Gastroesophageal sphincter (tissue), 4 donors: ENCODE results near the gene KATNIP. TPM values are rescaled to one million over a fixed set of nuclear protein-coding genes. Genes with fewer than 3 reads are reported as not detected.

Source experiments
- ATAC-seq: fragments of 150-250 bp; one replicate; pipeline ENCODE4 v1.9.1; 2016; ENCODE audit warnings: mild to moderate bottlenecking, moderate library complexity
- H3K27ac ChIP-seq, 4 donors: fragments of 200-600 bp; sonication (generic) in 3 of 4; 1 replicate in 3 of 4; 2 replicates in 1 of 4; pipeline ENCODE4 v1.5.1; 2016 to 2019
- H3K27me3 ChIP-seq: fragments of 200-600 bp; sonication (generic); one replicate; pipeline ENCODE4 v1.5.1; 2019
- H3K36me3 ChIP-seq, 2 donors: fragments of 200-600 bp; sonication (generic); one replicate each; pipeline ENCODE4 v1.5.1; 2019; ENCODE audit warnings: control low read depth in 1 of 2
- H3K4me1 ChIP-seq, 3 donors: fragments of 200-600 bp; sonication (generic); 1 replicate in 2 of 3; 2 replicates in 1 of 3; pipeline ENCODE4 v1.5.1; 2016 to 2019; ENCODE audit warnings: control low read depth in 2 of 3
- H3K4me3 ChIP-seq, 2 donors: fragments of 200-600 bp; sonication (generic); one replicate each; pipeline ENCODE4 v1.5.1; 2019; ENCODE audit warnings: mild to moderate bottlenecking in 1 of 2, moderate library complexity in 1 of 2
- H3K9me3 ChIP-seq, 3 donors: fragments of 200-600 bp; sonication (generic); one replicate each; pipeline ENCODE4 v1.5.1; 2017 to 2019; ENCODE audit warnings: control low read depth in 2 of 3
- CTCF ChIP-seq, 4 experiments: fragments of 200-600 bp in 2 of 4; fragments of 450-650 bp in 2 of 4; sonication (generic) in 1 of 4; IDR thresholded peaks; one replicate each; pipeline ENCODE4 v1.5.1; 2017 to 2019; ENCODE audit warnings: antibody characterized with exemption in 4 of 4, mild to moderate bottlenecking in 2 of 4, moderate library complexity in 2 of 4
- EP300 ChIP-seq: sonication (generic); formaldehyde crosslinking; IDR thresholded peaks from one replicate; pipeline ENCODE4 v1.6.1; 2017; ENCODE audit warnings: antibody characterized with exemption, mild to moderate bottlenecking
- POLR2A ChIP-seq, 2 donors: fragments of 450-650 bp; IDR thresholded peaks; one replicate each; pipeline ENCODE4 v1.6.1; 2017; ENCODE audit warnings: antibody characterized with exemption in 2 of 2, mild to moderate bottlenecking in 2 of 2, moderate library complexity in 1 of 2
- POLR2AphosphoS5 ChIP-seq: sonication (generic); formaldehyde crosslinking; IDR thresholded peaks from one replicate; pipeline ENCODE4 v1.6.1; 2017; ENCODE audit warnings: antibody characterized with exemption
- WGBS, 2 donors: methylation state at CpG; one replicate each; pipeline ENCODE4 v1.1.5; 2018; ENCODE audit warnings: low coverage in 1 of 2; 5-methylcytosine and 5-hydroxymethylcytosine counted together
- total RNA-seq, 4 donors: library from RNA; depleted of rRNA; stranded (reverse); fragments of >200 nt; gene quantifications; one replicate each; pipeline ENCODE4 v1.1.0, GENCODE V29; 2016

Gene KATNIP
- total RNA-seq, 4 donors from 2014 or later = 8.1 to 20.3 (median 18.3) TPM

- no peak overlapping the region for H3K4me3 ChIP-seq
- peaks cover 3 to 89% of the 10 kb centered on the region in 2 donors for H3K36me3 ChIP-seq
- H3K27ac ChIP-seq = no peak overlapping the region
- ATAC-seq = no peak
- H3K9me3 ChIP-seq = peaks cover 0 to 10% (median 0%) of the 10 kb centered on the region in 3 donors
- H3K27me3 ChIP-seq = no peaks in the 10 kb centered on the region
- peaks cover 0 to 6% (median 3%) of the 10 kb centered on the region in 3 donors for H3K4me1 ChIP-seq
- no peak for TF ChIP-seq POLR2AphosphoS5
- TF ChIP-seq EP300 = no peak
- no peak for TF ChIP-seq CTCF (IDR thresholded peaks at IDR 0.05)
- no peak for TF ChIP-seq POLR2A (IDR thresholded peaks at IDR 0.05)
- WGBS, 2 donors = 72 to 100% methylated on average over 2 to 4 of the region's 6 CpGs
Observed at GRCh38 chr16:27526180-27526579, 23.8 kb upstream of the KATNIP start.

- TF ChIP-seq POLR2A (IDR thresholded peaks at IDR 0.05) (no peak), EP300 (no peak), POLR2AphosphoS5 (no peak), CTCF (IDR thresholded peaks at IDR 0.05) (no peak)
- 89 to 99% methylated on average over 1 to 4 of the region's 4 CpGs for WGBS, 2 donors
- H3K4me3 ChIP-seq = no peak overlapping the region
- no peaks in the 10 kb centered on the region for H3K4me1 ChIP-seq
- no peaks in the 10 kb centered on the region for H3K27me3 ChIP-seq
- ATAC-seq = no peak
- peaks cover 0 to 10% (median 0%) of the 10 kb centered on the region in 3 donors for H3K9me3 ChIP-seq
- H3K27ac ChIP-seq = no peak overlapping the region
- peaks cover 3 to 100% of the 10 kb centered on the region in 2 donors for H3K36me3 ChIP-seq
Observed at GRCh38 chr16:27528294-27528693, 21.6 kb upstream of the KATNIP start.

GRCh38 chr16:27529962-27530361, 20.0 kb upstream of the KATNIP start:
- Histone ChIP-seq H3K4me3 (no peak overlapping the region), H3K4me1 (no peaks in the 10 kb centered on the region), H3K36me3 (peaks cover 3 to 100% of the 10 kb centered on the region in 2 donors), H3K9me3 (peaks cover 0 to 7% (median 0%) of the 10 kb centered on the region in 3 donors), H3K27me3 (no peaks in the 10 kb centered on the region), H3K27ac (no peak overlapping the region)
- TF ChIP-seq POLR2A (IDR thresholded peaks at IDR 0.05) (no peak), CTCF (IDR thresholded peaks at IDR 0.05) (no peak), EP300 (no peak), POLR2AphosphoS5 (no peak)
- 86% methylated on average over 4 of the region's 6 CpGs; no CpG with 5 or more reads in 1 of the 2 donors for WGBS, 2 donors
- ATAC-seq = no peak

- WGBS, 2 donors = no CpG with 5 or more reads among the region's 2 CpGs
- Histone ChIP-seq H3K9me3 (no peaks in the 10 kb centered on the region), H3K27me3 (no peaks in the 10 kb centered on the region), H3K4me1 (no peaks in the 10 kb centered on the region), H3K27ac (no peak overlapping the region), H3K4me3 (no peak overlapping the region), H3K36me3 (peaks cover 3 to 100% of the 10 kb centered on the region in 2 donors)
- ATAC-seq = no peak
- TF ChIP-seq POLR2A (IDR thresholded peaks at IDR 0.05) = no peak
- no peak for TF ChIP-seq POLR2AphosphoS5
- no peak for TF ChIP-seq EP300
- no peak for TF ChIP-seq CTCF (IDR thresholded peaks at IDR 0.05)
Observed at GRCh38 chr16:27531186-27531585, 18.8 kb upstream of the KATNIP start.
